Esophagus muscularis mucosa (tissue), 4 donors: ENCODE results near the gene CBLB. TPM values are rescaled to one million over a fixed set of nuclear protein-coding genes. Genes with fewer than 3 reads are reported as not detected.

ENCODE experiments used
- DNase-seq: peaks from one replicate; pipeline ENCODE4 v3.0.0-alpha.2; 2017; ENCODE audit errors: extremely low spot score
- H3K27ac ChIP-seq, 4 donors: fragments of 200-600 bp; sonication (generic); replicated peaks in 1 of 4; 1 replicate in 3 of 4; 2 replicates in 1 of 4; pipeline ENCODE4 v1.5.1; 2016 to 2019; ENCODE audit warnings: mild to moderate bottlenecking in 1 of 4
- H3K27me3 ChIP-seq, 4 donors: fragments of 200-600 bp; sonication (generic); one replicate each; pipeline versions ENCODE4 v1.5.1 to v1.6.0; 2016 to 2019
- H3K36me3 ChIP-seq, 4 donors: fragments of 200-600 bp; sonication (generic); one replicate each; pipeline ENCODE4 v1.5.1; 2016 to 2019
- H3K4me1 ChIP-seq, 4 donors: fragments of 200-600 bp; sonication (generic); one replicate each; pipeline ENCODE4 v1.5.1; 2016 to 2019
- H3K4me3 ChIP-seq, 4 donors: fragments of 200-600 bp; sonication (generic); 1 replicate in 2 of 4; 2 replicates in 2 of 4; pipeline ENCODE4 v1.5.1; 2016 to 2019; ENCODE audit warnings: mild to moderate bottlenecking in 4 of 4, moderate library complexity in 1 of 4
- H3K9me3 ChIP-seq, 4 donors: fragments of 200-600 bp; sonication (generic); 1 replicate in 3 of 4; 2 replicates in 1 of 4; pipeline ENCODE4 v1.5.1; 2016 to 2019
- EP300 ChIP-seq: sonication (generic); formaldehyde crosslinking; IDR thresholded peaks from one replicate; pipeline ENCODE4 v1.6.1; 2017; ENCODE audit warnings: antibody characterized with exemption
- POLR2A ChIP-seq: fragments of 450-650 bp; IDR thresholded peaks from one replicate; pipeline ENCODE4 v1.6.1; 2017; ENCODE audit warnings: antibody characterized with exemption, moderate library complexity, mild to moderate bottlenecking, low read depth
- POLR2AphosphoS5 ChIP-seq, 2 donors: sonication (generic); formaldehyde crosslinking; IDR thresholded peaks; one replicate each; pipeline ENCODE4 v1.6.1; 2017; ENCODE audit warnings: antibody characterized with exemption in 2 of 2
- WGBS: methylation state at CpG from one replicate; pipeline ENCODE4 v1.1.5; 2018; 5-methylcytosine and 5-hydroxymethylcytosine counted together
- intact Hi-C: fragments of 100-400 bp; cut with DNase I; formaldehyde crosslinking; loops from one replicate; pipeline ENCODE4 v1.15.1; 2023
- total RNA-seq, 4 donors: library from RNA; depleted of rRNA; stranded (reverse); fragments of >200 nt; gene quantifications; one replicate each; pipeline versions ENCODE4 v1.1.0 to v1.2.1, GENCODE V29; 2016
- TF ChIP-seq, protein P1 (sequence below), 3 experiments: fragments of 200-600 bp in 2 of 3; fragments of 450-650 bp in 1 of 3; sonication (generic) in 2 of 3; IDR thresholded peaks; one replicate each; pipeline ENCODE4 v1.5.1; 2017 to 2019; ENCODE audit warnings: antibody characterized with exemption in 3 of 3, mild to moderate bottlenecking in 2 of 3, moderate library complexity in 1 of 3

The CBLB gene
- total RNA-seq, 4 donors from 2014 or later = 20.7 to 35.7 (median 26.2) TPM

DNA sequence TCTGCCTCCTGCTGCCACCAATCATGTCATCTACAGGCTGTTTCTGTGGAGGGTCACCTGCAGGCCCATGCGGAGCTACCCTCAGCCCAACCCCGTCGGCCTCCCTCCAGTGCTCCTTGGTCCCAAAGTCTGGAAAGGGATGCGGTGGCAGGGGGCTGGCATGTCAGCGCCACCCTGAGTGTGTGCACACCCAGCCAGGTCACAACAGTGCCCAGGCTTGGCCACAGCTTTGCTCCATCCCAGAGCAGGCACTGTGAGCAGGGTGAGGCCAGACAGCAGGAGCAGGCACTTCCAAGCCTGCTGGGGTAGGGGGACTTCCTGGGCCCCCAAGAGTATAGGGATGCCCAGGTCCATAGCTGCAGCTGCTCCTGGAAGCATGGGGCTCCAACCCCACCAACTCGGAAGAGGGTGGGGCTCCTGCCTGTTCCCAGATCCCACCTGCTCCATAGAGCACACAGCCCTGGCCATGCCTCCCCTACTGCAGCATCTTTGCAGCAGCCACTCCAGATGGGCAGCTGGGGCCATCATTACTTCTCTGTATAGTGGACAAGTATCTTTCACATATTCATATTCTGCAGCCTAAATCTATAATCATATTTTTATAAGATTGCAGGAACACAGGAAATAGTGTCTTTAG is 109.3 kb downstream of the CBLB start:
- peaks cover 0 to 7% (median 0%) of the 10 kb centered on the region in 4 donors for H3K9me3 ChIP-seq
- WGBS = 100% methylated on average over 4 of the region's 6 CpGs
- H3K4me3 ChIP-seq = no peak overlapping the region
- H3K27ac ChIP-seq = no peak overlapping the region
- intact Hi-C loops = no loop called here
- DNase-seq = no peak
- H3K4me1 ChIP-seq = peaks cover 0 to 10% (median 6%) of the 10 kb centered on the region in 4 donors
- peaks cover 0 to 45% (median 17%) of the 10 kb centered on the region in 4 donors for H3K36me3 ChIP-seq
- TF ChIP-seq, protein P1, sequence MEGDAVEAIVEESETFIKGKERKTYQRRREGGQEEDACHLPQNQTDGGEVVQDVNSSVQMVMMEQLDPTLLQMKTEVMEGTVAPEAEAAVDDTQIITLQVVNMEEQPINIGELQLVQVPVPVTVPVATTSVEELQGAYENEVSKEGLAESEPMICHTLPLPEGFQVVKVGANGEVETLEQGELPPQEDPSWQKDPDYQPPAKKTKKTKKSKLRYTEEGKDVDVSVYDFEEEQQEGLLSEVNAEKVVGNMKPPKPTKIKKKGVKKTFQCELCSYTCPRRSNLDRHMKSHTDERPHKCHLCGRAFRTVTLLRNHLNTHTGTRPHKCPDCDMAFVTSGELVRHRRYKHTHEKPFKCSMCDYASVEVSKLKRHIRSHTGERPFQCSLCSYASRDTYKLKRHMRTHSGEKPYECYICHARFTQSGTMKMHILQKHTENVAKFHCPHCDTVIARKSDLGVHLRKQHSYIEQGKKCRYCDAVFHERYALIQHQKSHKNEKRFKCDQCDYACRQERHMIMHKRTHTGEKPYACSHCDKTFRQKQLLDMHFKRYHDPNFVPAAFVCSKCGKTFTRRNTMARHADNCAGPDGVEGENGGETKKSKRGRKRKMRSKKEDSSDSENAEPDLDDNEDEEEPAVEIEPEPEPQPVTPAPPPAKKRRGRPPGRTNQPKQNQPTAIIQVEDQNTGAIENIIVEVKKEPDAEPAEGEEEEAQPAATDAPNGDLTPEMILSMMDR (IDR thresholded peaks at IDR 0.05) = no peak
- TF ChIP-seq POLR2A (no peak), POLR2AphosphoS5 (IDR thresholded peaks at IDR 0.05) (no peak), EP300 (no peak)
- H3K27me3 ChIP-seq = no peaks in the 10 kb centered on the region

DNA sequence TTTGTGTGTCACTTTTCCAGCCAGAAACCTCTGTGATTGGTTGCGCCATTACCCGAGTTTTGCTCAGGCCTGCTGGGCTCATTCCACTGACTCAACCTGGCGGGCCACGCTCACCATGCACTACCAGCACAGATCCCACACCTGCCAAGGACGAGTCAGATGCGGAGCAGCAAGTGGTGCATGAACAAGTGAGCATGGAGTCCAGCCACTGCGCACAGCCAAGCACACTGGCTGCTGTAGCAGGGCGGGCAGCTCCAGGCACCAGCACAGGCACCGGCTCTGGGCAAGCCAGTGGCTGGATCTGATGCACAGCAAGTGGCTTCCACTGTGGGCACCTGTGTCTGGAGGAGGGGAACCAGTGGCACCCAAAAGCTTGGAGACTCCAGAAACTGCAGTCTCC is 110.4 kb downstream of the CBLB start:
- H3K27ac ChIP-seq = no peak overlapping the region
- no peak for DNase-seq
- peaks cover 0 to 7% (median 0%) of the 10 kb centered on the region in 4 donors for H3K9me3 ChIP-seq
- H3K27me3 ChIP-seq = no peaks in the 10 kb centered on the region
- H3K4me1 ChIP-seq = peaks cover 0 to 10% (median 6%) of the 10 kb centered on the region in 4 donors
- no peak overlapping the region for H3K4me3 ChIP-seq
- intact Hi-C loops = no loop called here
- WGBS = 100% methylated on average over 6 of the region's 9 CpGs
- TF ChIP-seq POLR2AphosphoS5 (IDR thresholded peaks at IDR 0.05) = peak in 1 of 2 donors; percentile 10
- TF ChIP-seq EP300 = no peak
- no peak for TF ChIP-seq POLR2A
- TF ChIP-seq, protein P1 (IDR thresholded peaks at IDR 0.05) = no peak
- peaks cover 0 to 45% (median 17%) of the 10 kb centered on the region in 4 donors for H3K36me3 ChIP-seq

DNA sequence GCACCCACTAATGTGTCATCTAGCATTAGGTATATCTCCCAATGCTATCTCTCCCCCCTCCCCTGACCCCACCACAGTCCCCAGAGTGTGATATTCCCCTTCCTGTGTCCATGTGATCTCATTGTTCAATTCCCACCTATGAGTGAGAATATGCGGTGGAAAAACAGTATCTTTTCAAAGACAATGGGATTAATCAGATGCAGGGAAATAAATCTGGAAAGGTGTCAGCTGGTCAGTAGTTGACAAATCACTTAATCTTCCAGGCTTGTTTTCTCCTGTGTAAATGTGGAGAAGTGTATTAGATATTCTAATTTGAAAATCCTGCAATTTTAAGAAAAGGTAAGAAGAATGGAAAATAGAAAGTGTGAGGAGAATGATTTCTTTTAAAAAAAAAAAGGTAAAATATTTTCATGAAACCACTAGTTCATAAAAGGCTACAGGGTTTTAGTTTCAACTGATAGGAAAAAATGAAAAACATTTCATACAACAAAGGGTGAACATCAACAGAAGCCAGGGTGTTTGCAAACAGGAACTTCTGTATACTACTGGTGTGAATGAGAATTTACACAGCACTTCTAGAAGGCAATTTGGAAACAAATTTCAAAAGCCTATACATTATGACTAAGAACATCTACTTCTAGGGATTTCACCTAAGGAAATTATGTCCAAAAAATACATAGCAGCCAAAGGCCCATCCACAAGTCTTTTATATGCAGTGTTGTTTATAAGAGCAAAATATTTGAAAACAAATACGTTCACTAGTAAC is 113.5 kb downstream of the CBLB start:
- TF ChIP-seq POLR2AphosphoS5 (IDR thresholded peaks at IDR 0.05) = no peak
- TF ChIP-seq, protein P1 (IDR thresholded peaks at IDR 0.05) = no peak
- no peak for TF ChIP-seq EP300
- TF ChIP-seq POLR2A = no peak
- DNase-seq = no peak
- 99% methylated on average over 2 of the region's 2 CpGs for WGBS
- Histone ChIP-seq H3K36me3 (peaks cover 0 to 36% (median 7%) of the 10 kb centered on the region in 4 donors), H3K4me1 (peaks cover 0 to 17% (median 9%) of the 10 kb centered on the region in 4 donors), H3K27me3 (no peaks in the 10 kb centered on the region), H3K4me3 (no peak overlapping the region), H3K9me3 (no peaks in the 10 kb centered on the region), H3K27ac (no peak overlapping the region)
- intact Hi-C loops = no loop called here

DNA sequence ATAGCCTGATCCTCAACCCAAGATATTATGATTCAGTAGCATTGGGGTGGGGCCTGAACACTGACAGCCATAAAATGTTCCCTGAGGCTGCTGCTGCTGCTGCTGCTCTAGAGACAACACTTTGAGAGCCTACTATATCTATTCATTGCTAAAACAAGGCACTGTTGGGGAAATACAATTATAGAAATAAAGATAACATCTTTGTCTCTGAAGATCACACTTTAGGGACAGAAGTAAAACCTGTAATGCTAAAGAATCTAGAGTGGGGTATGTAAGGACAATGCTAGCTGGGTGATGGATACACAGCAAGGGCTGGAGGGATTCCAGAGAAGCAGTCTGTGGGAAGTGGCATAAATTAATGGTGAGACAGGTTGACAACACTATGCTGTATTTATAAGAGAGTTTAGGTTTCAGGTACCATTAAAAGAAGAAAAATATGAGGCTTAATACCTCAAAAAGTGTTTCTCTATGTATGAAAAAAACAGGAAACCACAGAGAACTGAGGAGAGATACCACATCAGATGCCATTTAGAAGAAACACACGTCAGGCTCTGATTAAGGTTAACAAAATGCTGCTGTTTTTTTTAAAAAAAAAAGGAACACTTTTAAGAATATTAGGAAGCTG is 115.9 kb downstream of the CBLB start:
- Histone ChIP-seq H3K4me3 (no peak overlapping the region), H3K4me1 (peaks cover 0 to 21% (median 2%) of the 10 kb centered on the region in 4 donors), H3K27ac (no peak overlapping the region), H3K9me3 (no peaks in the 10 kb centered on the region), H3K27me3 (no peaks in the 10 kb centered on the region), H3K36me3 (peaks cover 0 to 23% (median 0%) of the 10 kb centered on the region in 4 donors)
- TF ChIP-seq POLR2AphosphoS5 (IDR thresholded peaks at IDR 0.05) (no peak), EP300 (no peak)
- intact Hi-C loops = no loop called here
- no peak for DNase-seq
- 76% methylated on average over 1 of the region's 1 CpG for WGBS

DNA sequence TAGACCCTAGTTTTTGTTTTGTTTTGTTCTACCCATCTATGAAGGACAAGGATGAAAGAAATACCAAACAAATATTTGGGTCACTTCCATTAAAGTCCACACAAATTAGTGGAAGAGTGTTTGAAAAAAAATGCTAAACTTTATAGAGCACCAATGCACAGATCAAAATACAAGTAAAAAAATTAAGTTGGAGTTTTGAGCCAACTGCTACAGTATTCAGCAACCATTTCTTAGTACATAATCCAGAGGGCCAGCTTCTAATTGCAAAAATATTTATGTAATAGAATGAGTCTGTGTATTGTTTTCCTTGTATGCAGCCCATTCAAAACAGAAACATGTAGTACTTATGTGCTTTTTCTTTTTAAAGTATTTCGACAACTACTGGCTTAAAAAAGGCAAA is 121.1 kb downstream of the CBLB start:
- Histone ChIP-seq H3K4me1 (peaks cover 5 to 17% (median 11%) of the 10 kb centered on the region in 4 donors), H3K36me3 (peaks cover 0 to 34% (median 10%) of the 10 kb centered on the region in 4 donors), H3K4me3 (no peak overlapping the region), H3K27me3 (no peaks in the 10 kb centered on the region), H3K9me3 (no peaks in the 10 kb centered on the region), H3K27ac (peak overlapping the region in 1 of 4 donors; percentile 32)
- DNase-seq = no peak
- 92% methylated on average over 1 of the region's 1 CpG for WGBS
- intact Hi-C loops = no loop called here
- no peak for TF ChIP-seq POLR2AphosphoS5 (IDR thresholded peaks at IDR 0.05)
- TF ChIP-seq, protein P1 (IDR thresholded peaks at IDR 0.05) = no peak
- TF ChIP-seq POLR2A = no peak
- TF ChIP-seq EP300 = no peak
